Esophagus squamous epithelium (tissue), 5 donors: ENCODE results near the gene MRPL41. TPM values are rescaled to one million over a fixed set of nuclear protein-coding genes. Genes with fewer than 3 reads are reported as not detected.

ENCODE experiments used
- DNase-seq: peaks from one replicate; lab custom pipeline; 2025; lab: John Stamatoyannopoulos, UW
- H3K27ac ChIP-seq, 4 donors: fragments of 200-600 bp; sonication (generic); one replicate each; pipeline ENCODE4 v1.5.1; 2016 to 2019; ENCODE audit warnings: mild to moderate bottlenecking in 1 of 4
- H3K27me3 ChIP-seq, 4 donors: fragments of 200-600 bp; sonication (generic); 1 replicate in 3 of 4; 2 replicates in 1 of 4; pipeline versions ENCODE4 v1.5.1 to v1.6.0; 2017 to 2021; ENCODE audit warnings: antibody characterized with exemption in 1 of 4
- H3K36me3 ChIP-seq, 3 donors: fragments of 200-600 bp; sonication (generic); one replicate each; pipeline ENCODE4 v1.5.1; 2016 to 2019
- H3K4me1 ChIP-seq, 3 donors: fragments of 200-600 bp; sonication (generic); one replicate each; pipeline ENCODE4 v1.5.1; 2017 to 2019
- H3K4me3 ChIP-seq, 4 donors: fragments of 200-600 bp; sonication (generic); 1 replicate in 3 of 4; 2 replicates in 1 of 4; pipeline ENCODE4 v1.5.1; 2016 to 2019; ENCODE audit warnings: mild to moderate bottlenecking in 2 of 4, moderate library complexity in 1 of 4
- H3K9me3 ChIP-seq, 3 donors: fragments of 200-600 bp; sonication (generic); one replicate each; pipeline ENCODE4 v1.5.1; 2016 to 2019
- CTCF ChIP-seq, 6 experiments: fragments of 450-650 bp in 4 of 6; fragments of 200-600 bp in 2 of 6; sonication (generic) in 2 of 6; IDR thresholded peaks; one replicate each; pipeline ENCODE4 v1.5.1; 2016 to 2019; ENCODE audit warnings: antibody characterized with exemption in 6 of 6, mild to moderate bottlenecking in 4 of 6, moderate library complexity in 4 of 6
- POLR2A ChIP-seq, 4 donors: fragments of 450-650 bp; IDR thresholded peaks; one replicate each; pipeline ENCODE4 v1.6.1; 2017; ENCODE audit warnings: antibody characterized with exemption in 4 of 4, mild to moderate bottlenecking in 4 of 4, moderate library complexity in 3 of 4
- WGBS, 2 donors: methylation state at CpG; one replicate each; pipeline ENCODE4 v1.1.5; 2018; 5-methylcytosine and 5-hydroxymethylcytosine counted together
- intact Hi-C: fragments of 100-400 bp; cut with DNase I; formaldehyde crosslinking; loops from one replicate; pipeline ENCODE4 v1.15.0; 2022
- total RNA-seq, 4 donors: library from RNA; depleted of rRNA; stranded (reverse); fragments of >200 nt; gene quantifications; one replicate each; pipeline ENCODE4 v1.1.0, GENCODE V29; 2016
- donor health status: DM: yes; HTN: yes; CAD: no.

Gene MRPL41
- total RNA-seq, 4 donors from 2014 or later = 31.6 to 48.6 (median 37.1) TPM

- Histone ChIP-seq H3K27me3 (no peaks in the 10 kb centered on the region), H3K9me3 (no peaks in the 10 kb centered on the region), H3K4me1 (peaks cover 20 to 33% (median 20%) of the 10 kb centered on the region in 3 donors), H3K27ac (no peak overlapping the region), H3K36me3 (peaks cover 14 to 61% (median 18%) of the 10 kb centered on the region in 3 donors), H3K4me3 (no peak overlapping the region)
- DNase-seq = no peak
- 85 to 93% methylated on average over 16 of the region's 22 CpGs for WGBS, 2 donors
- intact Hi-C loops = no loop called here
- no peak for TF ChIP-seq CTCF (IDR thresholded peaks at IDR 0.05)
- no peak for TF ChIP-seq POLR2A (IDR thresholded peaks at IDR 0.05)
Measured at GRCh38 chr9:137581361-137582285, 29.9 kb downstream of the MRPL41 start.

DNA sequence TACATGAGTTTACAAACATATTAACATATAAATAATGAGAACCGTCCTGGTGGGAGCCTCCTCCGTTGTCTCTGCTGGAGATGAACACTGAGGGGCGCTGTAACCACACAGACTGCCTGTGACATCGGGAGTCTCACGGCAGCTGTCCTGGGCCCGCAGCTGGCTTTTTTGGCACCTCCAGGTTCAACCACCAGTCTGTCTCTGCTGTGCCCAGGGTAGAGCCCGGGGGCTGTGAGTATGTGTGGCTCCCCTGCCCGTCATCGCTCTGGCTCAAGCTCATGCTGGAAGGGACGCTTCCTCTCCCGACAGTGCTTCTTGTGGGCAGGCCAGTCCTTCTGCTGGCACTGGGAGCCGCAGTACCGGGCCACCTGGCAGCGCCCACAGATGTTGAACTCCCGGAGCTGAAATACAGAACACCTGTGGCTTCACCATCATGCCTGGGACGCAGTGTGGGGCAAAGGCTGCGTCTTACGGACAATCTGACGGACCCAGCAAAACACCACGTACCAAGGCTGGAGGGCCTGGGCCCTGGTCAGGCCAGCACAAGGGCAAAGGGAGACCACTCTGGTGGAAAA, 30.7 kb downstream of the MRPL41 start:
- no peak for DNase-seq
- 65 to 75% methylated on average over 6 to 18 of the region's 20 CpGs for WGBS, 2 donors
- H3K9me3 ChIP-seq = no peaks in the 10 kb centered on the region
- intact Hi-C loops = no loop called here
- no peak overlapping the region for H3K27ac ChIP-seq
- no peak for TF ChIP-seq POLR2A (IDR thresholded peaks at IDR 0.05)
- TF ChIP-seq CTCF (IDR thresholded peaks at IDR 0.05) = peak in 3 of 6 experiments; percentile 17 to 43 (median 27)
- H3K4me1 ChIP-seq = peaks cover 13 to 25% (median 15%) of the 10 kb centered on the region in 3 donors
- no peaks in the 10 kb centered on the region for H3K27me3 ChIP-seq
- H3K36me3 ChIP-seq = peaks cover 22 to 67% (median 26%) of the 10 kb centered on the region in 3 donors
- no peak overlapping the region for H3K4me3 ChIP-seq

GRCh38 chr9:137583347-137583746, 31.7 kb downstream of the MRPL41 start:
- DNase-seq = no peak
- Histone ChIP-seq H3K9me3 (no peaks in the 10 kb centered on the region), H3K27me3 (no peaks in the 10 kb centered on the region), H3K36me3 (peaks cover 28 to 77% (median 32%) of the 10 kb centered on the region in 3 donors), H3K27ac (no peak overlapping the region), H3K4me1 (peaks cover 6 to 20% (median 8%) of the 10 kb centered on the region in 3 donors), H3K4me3 (no peak overlapping the region)
- intact Hi-C loops = no loop called here
- TF ChIP-seq POLR2A (IDR thresholded peaks at IDR 0.05) = no peak
- TF ChIP-seq CTCF (IDR thresholded peaks at IDR 0.05) = no peak
- 86 to 89% methylated on average over 7 of the region's 14 CpGs for WGBS, 2 donors

- no peak overlapping the region for H3K4me3 ChIP-seq
- no peaks in the 10 kb centered on the region for H3K9me3 ChIP-seq
- 60 to 95% methylated on average over 3 to 4 of the region's 8 CpGs for WGBS, 2 donors
- peaks cover 9 to 25% (median 12%) of the 10 kb centered on the region in 3 donors for H3K4me1 ChIP-seq
- peaks cover 28 to 82% (median 32%) of the 10 kb centered on the region in 3 donors for H3K36me3 ChIP-seq
- no peak for DNase-seq
- H3K27me3 ChIP-seq = no peaks in the 10 kb centered on the region
- intact Hi-C loops = no loop called here
- TF ChIP-seq POLR2A (IDR thresholded peaks at IDR 0.05) (no peak), CTCF (IDR thresholded peaks at IDR 0.05) (no peak)
- no peak overlapping the region for H3K27ac ChIP-seq
Measured at GRCh38 chr9:137583957-137584356, 32.3 kb downstream of the MRPL41 start.

GRCh38 chr9:137586854-137587253, 35.2 kb downstream of the MRPL41 start:
- intact Hi-C loops = no loop called here
- Histone ChIP-seq H3K9me3 (no peaks in the 10 kb centered on the region), H3K4me1 (peaks cover 16 to 30% (median 19%) of the 10 kb centered on the region in 3 donors), H3K27me3 (no peaks in the 10 kb centered on the region), H3K27ac (no peak overlapping the region), H3K4me3 (no peak overlapping the region), H3K36me3 (peaks cover 22 to 69% (median 32%) of the 10 kb centered on the region in 3 donors)
- TF ChIP-seq CTCF (IDR thresholded peaks at IDR 0.05) (no peak), POLR2A (IDR thresholded peaks at IDR 0.05) (no peak)
- DNase-seq = no peak
- 93 to 100% methylated on average over 2 to 3 of the region's 14 CpGs for WGBS, 2 donors
